Measurements from ENCODE around the gene KNDC1.
A peak's percentile ranks its signal among the peaks of the same experiment; 100 is the strongest.

The KNDC1 gene

DNA sequence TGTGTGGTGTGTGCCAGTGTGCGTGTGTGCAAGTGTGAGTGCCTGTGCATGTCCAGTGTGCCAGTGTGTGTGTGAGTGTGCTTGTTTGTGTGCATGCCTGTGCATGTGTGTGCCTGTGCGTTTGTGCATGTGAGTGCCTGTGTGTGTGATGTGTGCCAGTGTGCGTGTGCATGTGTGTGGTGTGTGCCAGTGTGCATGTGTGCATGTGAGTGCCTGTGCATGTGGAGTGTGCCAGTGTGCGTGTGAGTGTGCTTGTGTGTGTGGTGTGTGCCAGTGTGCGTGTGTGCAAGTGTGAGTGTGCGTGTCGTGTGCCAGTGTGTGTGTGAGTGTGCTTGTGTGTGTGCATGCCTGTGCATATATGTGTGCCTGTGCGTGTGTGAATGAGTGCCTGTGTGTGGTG, 38.5 kb upstream of the KNDC1 start:
- DNase-seq (ENCODE audit: low read depth), result no peak
- TF ChIP-seq, protein P1, sequence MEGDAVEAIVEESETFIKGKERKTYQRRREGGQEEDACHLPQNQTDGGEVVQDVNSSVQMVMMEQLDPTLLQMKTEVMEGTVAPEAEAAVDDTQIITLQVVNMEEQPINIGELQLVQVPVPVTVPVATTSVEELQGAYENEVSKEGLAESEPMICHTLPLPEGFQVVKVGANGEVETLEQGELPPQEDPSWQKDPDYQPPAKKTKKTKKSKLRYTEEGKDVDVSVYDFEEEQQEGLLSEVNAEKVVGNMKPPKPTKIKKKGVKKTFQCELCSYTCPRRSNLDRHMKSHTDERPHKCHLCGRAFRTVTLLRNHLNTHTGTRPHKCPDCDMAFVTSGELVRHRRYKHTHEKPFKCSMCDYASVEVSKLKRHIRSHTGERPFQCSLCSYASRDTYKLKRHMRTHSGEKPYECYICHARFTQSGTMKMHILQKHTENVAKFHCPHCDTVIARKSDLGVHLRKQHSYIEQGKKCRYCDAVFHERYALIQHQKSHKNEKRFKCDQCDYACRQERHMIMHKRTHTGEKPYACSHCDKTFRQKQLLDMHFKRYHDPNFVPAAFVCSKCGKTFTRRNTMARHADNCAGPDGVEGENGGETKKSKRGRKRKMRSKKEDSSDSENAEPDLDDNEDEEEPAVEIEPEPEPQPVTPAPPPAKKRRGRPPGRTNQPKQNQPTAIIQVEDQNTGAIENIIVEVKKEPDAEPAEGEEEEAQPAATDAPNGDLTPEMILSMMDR (conservative IDR thresholded peaks at IDR 0.05; ENCODE audit: control insufficient read depth, insufficient read depth, low read depth, low read length), result no peak
- H3K4me3 ChIP-seq (ENCODE audit: control insufficient read depth, low read depth, low read length), result no peak overlapping the region

DNA sequence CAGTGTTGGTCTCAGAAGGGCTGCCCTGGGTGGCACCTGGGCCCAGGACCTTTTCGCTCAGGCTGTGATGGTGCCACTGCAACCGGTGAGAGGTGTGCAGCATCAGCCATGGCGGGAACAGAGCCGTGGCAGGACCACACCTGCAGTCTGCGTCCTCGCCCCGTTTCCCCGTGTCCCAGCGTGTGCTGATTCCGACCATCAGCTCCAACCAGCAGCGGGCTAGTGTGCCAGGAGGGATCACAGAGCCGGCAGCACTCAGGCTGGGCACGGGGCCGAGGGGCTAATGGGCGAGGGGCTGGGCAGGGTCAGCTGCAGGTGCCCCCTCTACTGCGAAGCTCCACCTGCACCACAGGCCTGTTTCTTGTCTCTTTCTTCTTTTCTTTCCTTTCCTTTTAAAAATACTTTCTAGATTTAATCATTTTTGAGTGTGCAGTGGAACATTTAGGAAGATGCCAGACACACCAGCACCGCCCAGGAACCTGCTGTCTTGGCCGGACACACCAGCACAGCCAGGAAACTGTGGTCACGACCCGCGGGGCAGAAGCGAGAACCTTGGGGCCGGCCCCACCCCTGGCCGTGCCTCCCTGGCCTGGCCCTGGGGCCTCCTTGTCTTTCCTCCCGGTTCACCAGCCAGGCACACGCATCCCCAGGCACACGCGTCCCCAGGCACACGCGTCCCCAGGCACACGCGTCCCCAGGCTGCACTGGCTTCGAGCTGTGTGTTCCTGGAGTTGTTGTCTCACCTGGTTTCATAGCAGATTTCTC, 37.7 kb upstream of the KNDC1 start:
- H3K4me3 ChIP-seq (ENCODE audit: control insufficient read depth, low read depth, low read length), result no peak overlapping the region

DNA sequence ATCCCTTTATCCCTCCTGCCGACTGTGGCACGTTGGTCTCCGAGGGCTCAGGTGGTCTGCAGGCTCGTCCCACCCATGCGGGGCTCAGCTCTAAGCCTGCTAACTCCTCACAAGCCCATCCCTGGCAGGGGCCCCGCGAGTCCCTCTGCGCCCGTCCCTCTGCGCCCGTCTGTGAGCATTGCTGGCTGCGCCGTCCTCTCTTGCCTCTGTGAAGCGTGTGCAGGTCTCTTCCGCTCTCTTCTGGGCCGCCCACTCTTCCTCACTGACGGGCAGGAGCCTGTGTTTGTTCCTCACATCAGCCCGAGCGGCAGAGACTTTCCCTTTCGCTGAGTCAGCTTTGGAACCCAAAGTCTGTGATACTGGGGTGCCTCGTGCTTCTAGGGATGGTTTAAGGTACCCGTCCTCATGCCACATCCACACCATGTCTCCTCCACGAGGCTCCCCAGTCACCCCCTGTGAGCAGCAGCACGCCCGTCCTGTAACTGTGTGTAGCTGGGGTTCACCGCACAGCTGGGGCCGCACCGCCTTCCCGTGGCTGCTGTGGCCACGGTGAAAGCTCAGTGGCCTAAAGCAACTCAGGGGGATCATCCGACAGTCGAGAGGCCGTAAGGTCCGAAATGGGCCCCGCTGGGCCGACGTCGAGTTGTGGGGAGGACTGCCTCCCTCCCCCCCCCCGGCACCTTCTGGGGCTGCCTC, 36.8 kb upstream of the KNDC1 start:
- TF ChIP-seq, protein P1 (conservative IDR thresholded peaks at IDR 0.05; ENCODE audit: control insufficient read depth, insufficient read depth, low read depth, low read length), result no peak
- DNase-seq (ENCODE audit: low read depth), result no peak
- no peak overlapping the region for H3K4me3 ChIP-seq (ENCODE audit: control insufficient read depth, low read depth, low read length)

More for the DNA sequence above, 37.7 kb upstream of the KNDC1 start:
- no peak for DNase-seq (ENCODE audit: low read depth)
- TF ChIP-seq, protein P1 (conservative IDR thresholded peaks at IDR 0.05; ENCODE audit: control insufficient read depth, insufficient read depth, low read depth, low read length), result no peak

DNA sequence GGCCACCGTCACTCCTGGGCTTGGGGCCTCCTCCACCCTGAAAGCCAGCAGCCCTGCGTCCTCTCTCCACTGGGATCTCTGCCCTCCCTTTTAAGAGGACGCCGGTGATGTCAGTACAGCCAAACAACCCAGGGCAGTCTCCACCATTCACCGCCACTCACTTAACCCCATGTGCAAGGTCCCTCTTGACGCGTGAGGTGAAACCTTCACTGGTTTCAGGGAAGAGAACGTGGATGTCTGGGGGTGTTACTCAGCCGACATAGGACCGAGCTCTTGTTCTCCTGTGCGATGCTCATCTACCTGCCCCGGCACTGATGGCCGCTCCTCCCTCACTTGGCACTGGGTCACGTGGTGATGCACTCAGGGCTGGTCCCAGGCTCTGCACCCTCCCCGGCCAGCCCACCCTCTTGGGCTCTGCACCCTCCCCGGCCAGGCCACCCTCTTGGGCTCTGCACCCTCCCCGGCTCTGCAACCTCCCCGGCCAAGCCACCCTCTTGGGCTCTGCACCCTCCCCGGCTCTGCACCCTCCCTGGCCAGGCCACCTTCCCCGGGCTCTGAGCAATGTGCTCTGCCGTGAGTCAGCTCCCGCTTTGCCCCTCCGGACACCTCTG, 36.2 kb upstream of the KNDC1 start:
- TF ChIP-seq, protein P1 (conservative IDR thresholded peaks at IDR 0.05; ENCODE audit: control insufficient read depth, insufficient read depth, low read depth, low read length), result no peak
- no peak overlapping the region for H3K4me3 ChIP-seq (ENCODE audit: control insufficient read depth, low read depth, low read length)
- no peak for DNase-seq (ENCODE audit: low read depth)

DNA sequence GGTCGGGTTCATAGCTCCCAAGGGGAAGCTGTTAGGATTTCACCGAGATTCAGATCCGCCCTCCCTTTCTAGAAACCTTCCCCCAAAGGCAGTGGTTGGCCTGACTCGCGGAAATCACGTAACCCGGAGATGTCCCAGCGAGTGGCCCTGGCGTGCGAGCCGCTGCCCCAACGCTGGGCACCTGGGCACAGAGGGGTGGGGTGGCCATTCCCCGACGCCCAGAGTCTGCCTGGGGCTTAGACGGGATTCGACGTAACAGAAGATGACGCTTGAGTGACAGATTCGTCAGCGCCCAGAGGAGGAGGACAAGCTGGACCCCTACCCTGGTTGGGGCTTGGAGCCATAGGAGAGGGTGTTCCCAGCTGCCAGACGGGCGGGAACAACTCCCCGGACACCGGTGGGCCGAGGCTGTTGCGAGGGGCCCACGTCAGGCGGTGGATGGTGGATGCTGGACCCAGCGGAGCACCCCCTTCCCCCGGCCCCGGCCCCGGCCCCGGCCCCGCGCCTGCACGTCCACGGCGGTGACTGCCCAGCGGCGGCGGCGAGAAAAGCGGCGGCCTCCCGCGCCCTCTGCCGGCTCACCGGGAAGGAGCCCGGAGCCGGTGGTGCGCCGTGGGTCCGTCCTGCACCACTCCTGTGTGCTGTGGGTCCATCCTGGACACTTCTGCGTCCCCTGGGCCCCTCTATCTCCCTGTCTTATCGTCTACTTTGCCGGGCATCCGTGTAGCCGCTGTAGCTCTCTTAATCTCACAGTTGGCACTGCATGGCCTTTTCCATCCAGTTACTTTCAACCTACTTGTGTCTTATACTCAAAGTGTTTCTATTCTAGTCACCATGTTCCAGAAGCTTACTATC, 35.4 kb upstream of the KNDC1 start:
- DNase-seq (ENCODE audit: low read depth), result no peak
- no peak overlapping the region for H3K4me3 ChIP-seq (ENCODE audit: control insufficient read depth, low read depth, low read length)
- TF ChIP-seq, protein P1 (conservative IDR thresholded peaks at IDR 0.05; ENCODE audit: control insufficient read depth, insufficient read depth, low read depth, low read length), result peak; percentile 27

DNA sequence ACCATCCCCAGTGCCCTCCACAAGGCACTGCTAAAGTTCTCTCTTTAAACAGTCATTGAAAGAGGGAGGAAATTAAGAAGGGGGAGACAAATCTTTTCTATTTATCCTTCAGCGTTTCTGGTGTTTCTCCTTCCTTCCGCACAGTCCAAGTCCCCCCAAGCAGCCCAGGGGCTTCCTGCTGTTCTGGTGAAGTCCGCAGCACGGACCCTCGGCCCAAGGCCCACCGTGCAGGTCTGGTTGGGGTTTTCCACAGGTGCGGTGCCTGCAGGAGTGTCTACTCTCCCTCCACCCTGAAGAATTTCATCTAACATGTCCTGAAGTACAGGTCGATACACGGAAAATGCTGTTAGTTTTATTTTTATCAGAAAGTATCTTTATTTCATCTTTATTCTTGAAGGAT, 34.1 kb upstream of the KNDC1 start:
- H3K4me3 ChIP-seq (ENCODE audit: control insufficient read depth, low read depth, low read length), result no peak overlapping the region
- TF ChIP-seq, protein P1 (conservative IDR thresholded peaks at IDR 0.05; ENCODE audit: control insufficient read depth, insufficient read depth, low read depth, low read length), result no peak
- DNase-seq (ENCODE audit: low read depth), result no peak

All from fibroblast of mammary gland (primary cell).